Thoracic aorta (tissue), 2 donors: Measurements from ENCODE around the gene MDK. TPM values are rescaled to one million over a fixed set of nuclear protein-coding genes. Genes with fewer than 3 reads are reported as not detected.

ENCODE experiments used
- ATAC-seq: fragments of 150-250 bp; one replicate; pipeline ENCODE4 v1.8.0; 2017; ENCODE audit warnings: low read depth; ENCODE audit not compliant: insufficient number of reproducible peaks, low FRiP score
- DNase-seq: peaks from one replicate; pipeline ENCODE4 v3.0.0-alpha.2; 2020; ENCODE audit warnings: low spot score
- H3K27ac ChIP-seq, 2 donors: fragments of 200-600 bp; sonication (generic); 1 replicate in 1 of 2; 2 replicates in 1 of 2; pipeline ENCODE4 v1.5.1; 2016; ENCODE audit warnings: mild to moderate bottlenecking in 2 of 2, moderate library complexity in 2 of 2
- H3K27me3 ChIP-seq: fragments of 200-600 bp; sonication (generic); replicated peaks from 2 replicates; pipeline ENCODE4 v1.6.0; 2016; ENCODE audit warnings: mild to moderate bottlenecking; ENCODE audit not compliant: insufficient read depth
- H3K36me3 ChIP-seq: fragments of 200-600 bp; sonication (generic); one replicate; pipeline ENCODE4 v1.5.1; 2016
- H3K4me1 ChIP-seq, 2 donors: fragments of 200-600 bp; sonication (generic); 1 replicate in 1 of 2; 2 replicates in 1 of 2; pipeline versions ENCODE4 v1.5.1 to v1.6.0; 2016; ENCODE audit warnings: low read depth in 2 of 2, mild to moderate bottlenecking in 1 of 2; ENCODE audit not compliant: control insufficient read depth in 1 of 2
- H3K4me3 ChIP-seq: fragments of 200-600 bp; sonication (generic); 2 replicates; pipeline ENCODE4 v1.5.1; 2016; ENCODE audit warnings: mild to moderate bottlenecking
- H3K9me3 ChIP-seq: fragments of 200-600 bp; sonication (generic); 2 replicates; pipeline ENCODE4 v1.5.1; 2016
- total RNA-seq, 2 donors: library from RNA; depleted of rRNA; stranded (reverse); fragments of >200 nt; gene quantifications; one replicate each; pipeline versions ENCODE4 v1.1.0 to v1.2.3, GENCODE V29; 2016
- TF ChIP-seq, protein P1 (sequence below): fragments of 200-600 bp; sonication (generic); IDR thresholded peaks from one replicate; pipeline ENCODE4 v1.5.1; 2019; ENCODE audit warnings: antibody characterized with exemption

The MDK gene
- total RNA-seq, 2 donors from 2014 or later = 13.5 to 21.0 TPM

DNA sequence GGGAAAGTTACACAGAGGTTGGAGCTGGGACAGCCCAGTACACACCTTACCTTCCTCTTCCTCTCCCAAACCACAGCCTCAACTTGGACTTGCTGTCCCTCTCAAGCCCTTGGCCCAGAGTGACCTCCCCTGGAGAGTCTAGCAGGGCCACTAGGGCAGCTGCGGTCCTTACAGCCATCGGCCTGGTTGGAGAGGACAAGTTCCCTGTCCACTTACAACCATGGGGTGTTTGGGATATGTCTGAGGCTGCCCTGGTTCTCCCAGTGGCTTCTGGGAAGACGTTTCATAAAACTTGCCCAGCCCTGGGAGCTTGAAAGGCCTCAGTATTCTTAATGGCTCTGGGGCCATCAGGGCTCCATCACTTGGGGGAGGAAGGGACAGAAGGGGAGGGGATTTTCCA, 47.3 kb upstream of the MDK start:
- no peak overlapping the region for H3K4me3 ChIP-seq
- H3K36me3 ChIP-seq = no peaks in the 10 kb centered on the region
- H3K27ac ChIP-seq = no peak overlapping the region
- H3K9me3 ChIP-seq = no peaks in the 10 kb centered on the region
- H3K27me3 ChIP-seq = peaks cover 14% of the 10 kb centered on the region
- TF ChIP-seq, protein P1, sequence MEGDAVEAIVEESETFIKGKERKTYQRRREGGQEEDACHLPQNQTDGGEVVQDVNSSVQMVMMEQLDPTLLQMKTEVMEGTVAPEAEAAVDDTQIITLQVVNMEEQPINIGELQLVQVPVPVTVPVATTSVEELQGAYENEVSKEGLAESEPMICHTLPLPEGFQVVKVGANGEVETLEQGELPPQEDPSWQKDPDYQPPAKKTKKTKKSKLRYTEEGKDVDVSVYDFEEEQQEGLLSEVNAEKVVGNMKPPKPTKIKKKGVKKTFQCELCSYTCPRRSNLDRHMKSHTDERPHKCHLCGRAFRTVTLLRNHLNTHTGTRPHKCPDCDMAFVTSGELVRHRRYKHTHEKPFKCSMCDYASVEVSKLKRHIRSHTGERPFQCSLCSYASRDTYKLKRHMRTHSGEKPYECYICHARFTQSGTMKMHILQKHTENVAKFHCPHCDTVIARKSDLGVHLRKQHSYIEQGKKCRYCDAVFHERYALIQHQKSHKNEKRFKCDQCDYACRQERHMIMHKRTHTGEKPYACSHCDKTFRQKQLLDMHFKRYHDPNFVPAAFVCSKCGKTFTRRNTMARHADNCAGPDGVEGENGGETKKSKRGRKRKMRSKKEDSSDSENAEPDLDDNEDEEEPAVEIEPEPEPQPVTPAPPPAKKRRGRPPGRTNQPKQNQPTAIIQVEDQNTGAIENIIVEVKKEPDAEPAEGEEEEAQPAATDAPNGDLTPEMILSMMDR = no peak
- ATAC-seq = no peak
- peaks cover 6 to 23% of the 10 kb centered on the region in 2 donors for H3K4me1 ChIP-seq
- no peak for DNase-seq

DNA sequence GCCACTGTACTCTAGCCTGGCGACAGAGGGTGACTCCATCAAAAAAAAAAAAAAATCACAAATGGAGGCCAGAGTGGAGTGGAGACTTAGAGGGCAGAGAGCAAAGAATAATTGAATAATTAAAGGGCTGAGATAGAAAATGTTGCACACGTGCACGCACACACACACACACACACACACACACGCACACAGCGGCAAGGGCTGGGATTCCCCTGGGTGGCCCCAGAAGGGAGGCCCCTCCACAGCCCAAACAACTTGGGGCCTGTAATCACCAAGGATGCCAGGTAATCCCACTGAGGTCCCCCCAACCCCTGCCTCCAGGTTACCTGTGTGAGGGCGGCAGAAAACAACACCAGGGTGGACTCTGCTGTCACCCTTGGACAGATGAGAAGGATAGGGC, 46.2 kb upstream of the MDK start:
- peaks cover 6% of the 10 kb centered on the region for H3K27me3 ChIP-seq
- DNase-seq = no peak
- peaks cover 6 to 25% of the 10 kb centered on the region in 2 donors for H3K4me1 ChIP-seq
- H3K27ac ChIP-seq = no peak overlapping the region
- TF ChIP-seq, protein P1 = no peak
- no peak overlapping the region for H3K4me3 ChIP-seq
- H3K9me3 ChIP-seq = no peaks in the 10 kb centered on the region
- no peak for ATAC-seq
- no peaks in the 10 kb centered on the region for H3K36me3 ChIP-seq

DNA sequence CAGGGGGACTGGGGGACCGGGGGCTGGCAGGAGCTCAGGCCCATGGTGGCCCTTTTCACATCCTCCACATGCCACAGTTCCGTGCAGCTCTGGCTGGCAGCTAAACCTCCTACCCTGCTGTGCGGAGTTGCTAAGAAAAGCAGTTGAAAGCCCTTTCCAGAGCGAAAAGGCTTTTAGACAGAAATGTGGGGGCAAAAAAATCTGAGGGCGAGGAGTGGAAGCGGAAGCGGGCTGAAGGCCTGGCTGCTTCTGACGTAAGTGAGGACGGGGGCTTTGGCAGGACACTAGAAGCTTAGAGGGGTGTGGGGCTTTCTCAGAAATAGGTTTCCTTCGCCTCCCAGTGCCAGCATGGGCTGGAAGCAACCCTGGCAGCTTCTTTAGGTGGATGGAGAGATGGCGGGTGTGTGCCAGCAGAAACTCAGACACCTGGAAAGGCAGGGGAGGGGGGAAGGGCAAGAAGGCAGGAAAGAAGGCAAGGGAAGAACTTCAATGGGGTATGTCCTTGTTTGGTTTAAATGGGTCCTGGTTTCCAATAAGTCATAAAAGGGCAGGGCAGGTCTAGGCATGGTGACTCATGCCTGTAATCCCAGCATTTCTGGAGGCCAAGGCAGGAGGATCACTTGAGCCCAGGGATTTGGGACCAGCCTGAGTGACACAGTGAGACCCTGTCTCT, 45.4 kb upstream of the MDK start:
- DNase-seq (no peak), ATAC-seq (no peak)
- TF ChIP-seq, protein P1 = no peak
- Histone ChIP-seq H3K4me3 (no peak overlapping the region), H3K36me3 (no peaks in the 10 kb centered on the region), H3K9me3 (no peaks in the 10 kb centered on the region), H3K27ac (no peak overlapping the region), H3K27me3 (peaks cover 6% of the 10 kb centered on the region), H3K4me1 (peaks cover 6 to 25% of the 10 kb centered on the region in 2 donors)

DNA sequence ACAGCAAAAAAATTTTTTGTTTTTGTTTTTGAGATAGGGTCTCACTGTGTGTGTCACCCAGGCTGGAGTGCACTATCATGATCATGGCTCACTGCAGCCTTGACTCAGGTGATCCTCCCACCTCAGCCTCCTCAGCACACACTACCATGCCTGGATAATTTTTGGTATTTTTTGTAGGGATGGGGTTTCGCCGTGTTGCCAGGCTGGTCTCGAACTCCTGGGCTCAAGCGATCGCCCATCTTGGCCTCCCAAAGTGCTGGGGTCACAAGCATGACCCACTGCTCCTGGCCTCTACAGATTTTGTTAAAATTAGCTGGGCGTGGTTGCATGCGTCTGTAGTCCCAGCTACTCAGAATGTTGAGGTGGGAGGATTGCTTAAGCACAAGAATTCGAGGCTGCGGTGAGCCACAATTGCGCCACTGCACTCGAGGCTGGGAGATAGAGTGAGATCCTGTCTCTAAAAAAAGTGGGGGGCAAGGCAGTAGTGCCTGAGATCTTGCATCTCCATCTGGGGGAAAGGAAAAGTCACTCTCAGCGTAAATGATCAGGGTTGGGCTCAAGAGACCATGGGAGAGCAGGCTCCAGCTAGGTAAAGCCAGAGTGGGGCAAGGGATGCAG, 44.8 kb upstream of the MDK start:
- TF ChIP-seq, protein P1 = no peak
- Histone ChIP-seq H3K4me3 (no peak overlapping the region), H3K27me3 (peaks cover 6% of the 10 kb centered on the region), H3K27ac (no peak overlapping the region), H3K36me3 (no peaks in the 10 kb centered on the region), H3K9me3 (no peaks in the 10 kb centered on the region), H3K4me1 (peaks cover 6 to 25% of the 10 kb centered on the region in 2 donors)
- ATAC-seq (no peak), DNase-seq (no peak)

DNA sequence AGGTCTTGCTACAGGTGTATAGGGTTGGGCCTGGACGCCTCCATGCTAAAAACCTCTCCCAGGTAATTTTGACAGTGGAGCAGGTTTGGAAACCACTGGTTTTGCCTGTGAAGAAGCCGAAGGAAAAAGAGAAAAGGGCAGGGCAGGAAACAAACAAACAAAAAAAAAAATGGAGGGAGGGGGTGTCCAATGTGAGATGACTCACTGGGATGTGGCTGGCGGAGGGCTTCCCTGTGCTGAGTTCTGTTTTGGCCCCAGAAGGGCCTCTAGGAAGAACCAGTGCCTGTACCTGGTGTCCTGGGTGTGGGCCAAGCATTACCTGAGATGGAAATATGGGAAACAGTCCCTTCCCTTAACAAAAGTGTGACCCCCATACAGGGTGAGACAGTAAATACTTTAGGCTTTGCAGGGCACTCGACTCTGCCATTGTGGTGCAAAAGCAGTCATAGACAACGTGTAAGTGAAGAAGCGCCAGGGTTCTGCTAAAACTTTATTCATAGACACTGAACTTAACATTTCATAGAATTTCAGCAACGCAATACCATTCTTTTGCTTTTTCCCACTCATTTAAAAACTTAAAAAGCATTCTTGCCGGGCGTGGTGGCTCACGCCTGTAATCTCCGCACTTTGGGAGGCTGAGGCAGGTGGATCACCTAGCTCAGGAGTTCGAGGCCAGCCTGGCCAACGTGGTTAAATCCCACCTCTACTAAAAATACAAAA, 43.7 kb upstream of the MDK start:
- Histone ChIP-seq H3K4me3 (no peak overlapping the region), H3K36me3 (no peaks in the 10 kb centered on the region), H3K27ac (no peak overlapping the region), H3K4me1 (peaks cover under 1 to 18% of the 10 kb centered on the region in 2 donors), H3K27me3 (no peaks in the 10 kb centered on the region), H3K9me3 (no peaks in the 10 kb centered on the region)
- no peak for ATAC-seq
- TF ChIP-seq, protein P1 = no peak
- no peak for DNase-seq
